Smooth muscle cell of the brain vasculature (primary cell): ENCODE results near the gene FYN.
A peak's percentile ranks its signal among the peaks of the same experiment; 100 is the strongest.

Source experiments
- DNase-seq: peaks from one replicate; pipeline ENCODE4 v3.0.0-alpha.2; 2012; ENCODE audit warnings: low read depth, low spot score

FYN gene

GRCh38 chr6:111806561-111807497, 66.4 kb downstream of the FYN start:
- no peak for DNase-seq

- DNase-seq, result no peak
Measured at GRCh38 chr6:111806165-111806547, 67.1 kb downstream of the FYN start.

- DNase-seq, result no peak
Measured at GRCh38 chr6:111805511-111806164, 67.6 kb downstream of the FYN start.

- peak; percentile 89 for DNase-seq
Measured at GRCh38 chr6:111804627-111805235, 68.5 kb downstream of the FYN start.

- no peak for DNase-seq
Measured at GRCh38 chr6:111803804-111804203, 69.4 kb downstream of the FYN start.

- no peak for DNase-seq
Measured at GRCh38 chr6:111803371-111803770, 69.9 kb downstream of the FYN start.

GRCh38 chr6:111802720-111803330, 70.4 kb downstream of the FYN start:
- DNase-seq, result no peak

- no peak for DNase-seq
Measured at GRCh38 chr6:111802015-111802414, 71.2 kb downstream of the FYN start.

GRCh38 chr6:111800821-111801220, 72.4 kb downstream of the FYN start:
- no peak for DNase-seq

- no peak for DNase-seq
Measured at GRCh38 chr6:111800259-111800765, 72.9 kb downstream of the FYN start.

GRCh38 chr6:111799576-111800258, 73.5 kb downstream of the FYN start:
- no peak for DNase-seq

GRCh38 chr6:111798281-111798725, 74.9 kb downstream of the FYN start:
- no peak for DNase-seq

GRCh38 chr6:111796310-111796918, 76.8 kb downstream of the FYN start:
- DNase-seq, result no peak

- no peak for DNase-seq
Measured at GRCh38 chr6:111795558-111795957, 77.7 kb downstream of the FYN start.

GRCh38 chr6:111794727-111795452, 78.4 kb downstream of the FYN start:
- no peak for DNase-seq

GRCh38 chr6:111794300-111794699, 79.0 kb downstream of the FYN start:
- DNase-seq, result no peak

- no peak for DNase-seq
Measured at GRCh38 chr6:111793711-111794111, 79.5 kb downstream of the FYN start.

GRCh38 chr6:111792914-111793700, 80.1 kb downstream of the FYN start:
- DNase-seq, result no peak

- DNase-seq, result no peak
Measured at GRCh38 chr6:111792241-111792640, 81.0 kb downstream of the FYN start.
